PC-9 (cell line): ENCODE results near the gene CAPN7.

ENCODE experiments used
- EZH2 ChIP-seq: fragments of 200-600 bp; sonication (generic); IDR thresholded peaks from 2 replicates; pipeline ENCODE4 v1.8.0; 2017; ENCODE audit warnings: antibody characterized with exemption, low read depth
- TF ChIP-seq, protein P1 (sequence below): fragments of 200-600 bp; sonication (generic); conservative IDR thresholded peaks from 2 replicates; pipeline ENCODE4 v1.6.1; 2017; ENCODE audit warnings: mixed run types, antibody characterized with exemption, mild to moderate bottlenecking, moderate library complexity

DNA sequence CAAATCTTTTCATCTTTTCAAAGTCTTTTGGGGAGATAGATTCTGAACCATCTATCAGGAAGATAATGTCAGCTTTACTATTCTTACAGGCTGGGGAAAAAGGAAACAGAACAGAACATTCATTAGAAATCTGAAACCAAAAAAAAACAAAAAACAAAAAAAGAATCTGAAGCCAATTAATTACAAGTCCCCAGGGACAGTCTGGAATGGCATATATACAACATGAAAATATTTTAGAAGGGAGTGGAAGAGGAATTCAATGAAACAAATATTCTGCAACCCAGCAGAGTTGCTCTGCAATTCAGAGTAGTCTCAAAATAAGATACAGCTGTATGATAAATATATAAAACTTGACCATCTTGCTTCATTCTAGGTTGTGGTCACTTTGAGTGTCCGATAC is 41.7 kb upstream of the CAPN7 start:
- TF ChIP-seq, protein P1, sequence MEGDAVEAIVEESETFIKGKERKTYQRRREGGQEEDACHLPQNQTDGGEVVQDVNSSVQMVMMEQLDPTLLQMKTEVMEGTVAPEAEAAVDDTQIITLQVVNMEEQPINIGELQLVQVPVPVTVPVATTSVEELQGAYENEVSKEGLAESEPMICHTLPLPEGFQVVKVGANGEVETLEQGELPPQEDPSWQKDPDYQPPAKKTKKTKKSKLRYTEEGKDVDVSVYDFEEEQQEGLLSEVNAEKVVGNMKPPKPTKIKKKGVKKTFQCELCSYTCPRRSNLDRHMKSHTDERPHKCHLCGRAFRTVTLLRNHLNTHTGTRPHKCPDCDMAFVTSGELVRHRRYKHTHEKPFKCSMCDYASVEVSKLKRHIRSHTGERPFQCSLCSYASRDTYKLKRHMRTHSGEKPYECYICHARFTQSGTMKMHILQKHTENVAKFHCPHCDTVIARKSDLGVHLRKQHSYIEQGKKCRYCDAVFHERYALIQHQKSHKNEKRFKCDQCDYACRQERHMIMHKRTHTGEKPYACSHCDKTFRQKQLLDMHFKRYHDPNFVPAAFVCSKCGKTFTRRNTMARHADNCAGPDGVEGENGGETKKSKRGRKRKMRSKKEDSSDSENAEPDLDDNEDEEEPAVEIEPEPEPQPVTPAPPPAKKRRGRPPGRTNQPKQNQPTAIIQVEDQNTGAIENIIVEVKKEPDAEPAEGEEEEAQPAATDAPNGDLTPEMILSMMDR, result no peak
- TF ChIP-seq EZH2, result no peak
